NCI-H526 (cell line): ENCODE results near the gene KAZN.

Source experiments
- DNase-seq, 2 experiments: peaks; one replicate each; lab custom pipeline; 2025; lab: John Stamatoyannopoulos, UW

KAZN gene

GRCh38 chr1:14913482-14914177 lies 315.1 kb downstream of the KAZN start:
- peak; percentile 86 to 96 for DNase-seq

- DNase-seq = peak in 1 of 2 experiments; percentile 67
These were observed 316.0 kb downstream of the KAZN start for GRCh38 chr1:14914351-14914988.

GRCh38 chr1:14915356-14916054 lies 317.0 kb downstream of the KAZN start:
- DNase-seq = peak in 1 of 2 experiments; percentile 61

GRCh38 chr1:14919289-14919688 lies 320.8 kb downstream of the KAZN start:
- no peak for DNase-seq

GRCh38 chr1:14919751-14920150 lies 321.3 kb downstream of the KAZN start:
- DNase-seq = no peak

- no peak for DNase-seq
These were observed 322.6 kb downstream of the KAZN start for GRCh38 chr1:14921057-14921456.

GRCh38 chr1:14922942-14923726 lies 324.6 kb downstream of the KAZN start:
- DNase-seq = no peak

GRCh38 chr1:14923727-14924452 lies 325.4 kb downstream of the KAZN start:
- DNase-seq = peak in 1 of 2 experiments; percentile 68

GRCh38 chr1:14924455-14925331 lies 326.2 kb downstream of the KAZN start:
- DNase-seq = peak in 1 of 2 experiments; percentile 59

GRCh38 chr1:14925336-14926136 lies 327.1 kb downstream of the KAZN start:
- DNase-seq = no peak

- no peak for DNase-seq
These were observed 327.7 kb downstream of the KAZN start for GRCh38 chr1:14926229-14926628.

- DNase-seq = peak; percentile 48 to 78
These were observed 328.5 kb downstream of the KAZN start for GRCh38 chr1:14926818-14927575.

- no peak for DNase-seq
These were observed 329.9 kb downstream of the KAZN start for GRCh38 chr1:14928412-14928811.

- no peak for DNase-seq
These were observed 330.5 kb downstream of the KAZN start for GRCh38 chr1:14928886-14929546.

GRCh38 chr1:14929547-14930246 lies 331.2 kb downstream of the KAZN start:
- peak; percentile 51 to 73 for DNase-seq

- DNase-seq = no peak
These were observed 331.9 kb downstream of the KAZN start for GRCh38 chr1:14930247-14930965.

GRCh38 chr1:14932034-14932638 lies 333.7 kb downstream of the KAZN start:
- no peak for DNase-seq
